Right lobe of liver (tissue), 4 donors: Measurements from ENCODE around the gene YTHDF2.

Source experiments
- POLR2A ChIP-seq: fragments of 450-650 bp; IDR thresholded peaks from one replicate; pipeline ENCODE4 v1.6.1; 2017; ENCODE audit warnings: antibody characterized with exemption, mild to moderate bottlenecking
- TF ChIP-seq, protein P1 (sequence below), 4 donors: fragments of 200-600 bp in 3 of 4; fragments of 450-650 bp in 1 of 4; IDR thresholded peaks; one replicate each; pipeline versions ENCODE4 v1.5.1 to v1.8.0; 2016 to 2022; ENCODE audit warnings: antibody characterized with exemption in 4 of 4, mild to moderate bottlenecking in 2 of 4
- donor health status: DM: no; HTN: no; CAD: no.
- donor health status: DM: no; HTN: no; CAD: no.
- donor health status: DM: no; HTN: yes; CAD: no.

DNA sequence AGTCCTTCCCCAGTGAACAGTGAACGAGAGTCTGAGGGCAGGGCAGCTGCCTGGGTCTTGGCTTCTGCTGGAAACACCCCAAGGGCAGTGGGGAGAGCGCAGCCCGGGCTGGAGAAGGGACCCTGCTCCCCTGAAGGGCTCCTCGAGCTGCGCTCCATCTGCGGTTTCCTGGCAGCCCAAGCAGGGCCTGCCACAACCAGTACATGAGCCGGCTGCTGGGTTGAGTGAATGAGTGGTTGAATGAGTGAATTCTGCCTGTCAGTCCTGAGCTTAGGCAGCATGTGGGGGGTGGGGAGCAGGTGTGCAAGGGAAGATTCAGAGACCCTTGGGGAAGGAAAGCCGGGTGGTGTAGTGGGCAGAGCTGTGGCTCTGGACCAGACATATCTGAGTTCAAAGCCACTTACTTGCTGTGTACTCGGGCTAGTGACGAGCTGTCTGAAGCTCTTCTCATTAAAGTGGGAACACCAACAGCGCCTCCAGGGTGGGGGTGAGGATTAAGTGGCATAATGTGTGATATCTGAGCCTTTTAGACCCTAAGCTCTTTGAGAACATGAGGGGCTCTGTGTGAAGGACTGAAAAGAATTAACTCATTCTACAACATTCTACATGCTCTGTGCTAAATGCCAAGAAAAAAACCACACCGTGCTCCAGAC lies 78.9 kb downstream of the YTHDF2 start:
- TF ChIP-seq, protein P1, sequence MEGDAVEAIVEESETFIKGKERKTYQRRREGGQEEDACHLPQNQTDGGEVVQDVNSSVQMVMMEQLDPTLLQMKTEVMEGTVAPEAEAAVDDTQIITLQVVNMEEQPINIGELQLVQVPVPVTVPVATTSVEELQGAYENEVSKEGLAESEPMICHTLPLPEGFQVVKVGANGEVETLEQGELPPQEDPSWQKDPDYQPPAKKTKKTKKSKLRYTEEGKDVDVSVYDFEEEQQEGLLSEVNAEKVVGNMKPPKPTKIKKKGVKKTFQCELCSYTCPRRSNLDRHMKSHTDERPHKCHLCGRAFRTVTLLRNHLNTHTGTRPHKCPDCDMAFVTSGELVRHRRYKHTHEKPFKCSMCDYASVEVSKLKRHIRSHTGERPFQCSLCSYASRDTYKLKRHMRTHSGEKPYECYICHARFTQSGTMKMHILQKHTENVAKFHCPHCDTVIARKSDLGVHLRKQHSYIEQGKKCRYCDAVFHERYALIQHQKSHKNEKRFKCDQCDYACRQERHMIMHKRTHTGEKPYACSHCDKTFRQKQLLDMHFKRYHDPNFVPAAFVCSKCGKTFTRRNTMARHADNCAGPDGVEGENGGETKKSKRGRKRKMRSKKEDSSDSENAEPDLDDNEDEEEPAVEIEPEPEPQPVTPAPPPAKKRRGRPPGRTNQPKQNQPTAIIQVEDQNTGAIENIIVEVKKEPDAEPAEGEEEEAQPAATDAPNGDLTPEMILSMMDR (IDR thresholded peaks at IDR 0.05) = no peak
- TF ChIP-seq POLR2A = no peak
